Stimulated activated CD4-positive, alpha-beta T cell treated with anti-CD3 and anti-CD28 coated beads, Interleukin-15, amount 100 ng/mL, for 48 hours (primary cell): ENCODE results near the gene DRP2.
"Not testable (repeated sequence)": the region's sequence is repeated elsewhere in the genome, so short reads cannot be mapped to it uniquely, and the experiment has no call there.

Experiments
- DNase-seq, 2 donors: peaks; one replicate each; pipeline ENCODE4 v3.0.0-alpha.2; 2020; ENCODE audit warnings: low read depth in 2 of 2

Gene DRP2

DNA sequence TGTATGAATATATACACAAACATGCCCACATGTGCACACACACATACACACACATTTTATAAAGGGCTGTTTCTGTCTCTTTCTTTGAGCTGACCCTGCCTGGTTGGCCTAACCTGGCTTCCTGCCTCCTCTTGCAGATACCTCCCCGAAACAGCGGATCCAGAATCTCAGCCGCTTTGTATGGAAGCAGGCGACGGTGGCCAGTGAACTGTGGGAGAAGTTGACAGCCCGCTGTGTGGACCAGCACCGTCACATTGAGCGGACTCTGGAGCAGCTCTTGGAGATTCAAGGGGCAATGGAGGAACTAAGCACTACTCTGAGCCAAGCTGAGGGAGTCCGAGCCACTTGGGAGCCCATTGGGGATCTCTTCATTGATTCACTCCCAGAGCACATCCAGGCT is 21.9 kb downstream of the DRP2 start:
- DNase-seq = no peak

DNA sequence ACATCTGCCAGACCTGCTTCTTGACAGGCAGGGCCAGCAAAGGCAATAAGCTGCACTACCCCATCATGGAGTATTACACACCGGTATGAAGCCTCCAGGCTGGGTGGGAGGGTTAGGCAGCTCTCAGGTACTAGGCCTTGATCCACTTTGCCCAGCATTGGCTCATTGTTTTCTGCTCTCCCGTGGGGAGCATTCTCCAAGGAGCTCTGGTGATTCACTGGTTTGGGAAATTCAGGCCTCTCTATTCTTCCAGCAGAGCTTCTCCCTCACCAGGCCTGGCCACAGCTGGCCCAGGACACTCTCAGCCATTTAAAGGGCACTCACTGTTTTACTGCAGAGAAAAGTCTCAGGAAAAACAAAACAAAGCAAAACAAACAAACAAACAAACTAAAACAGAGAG is 33.0 kb downstream of the DRP2 start:
- no peak for DNase-seq

DNA sequence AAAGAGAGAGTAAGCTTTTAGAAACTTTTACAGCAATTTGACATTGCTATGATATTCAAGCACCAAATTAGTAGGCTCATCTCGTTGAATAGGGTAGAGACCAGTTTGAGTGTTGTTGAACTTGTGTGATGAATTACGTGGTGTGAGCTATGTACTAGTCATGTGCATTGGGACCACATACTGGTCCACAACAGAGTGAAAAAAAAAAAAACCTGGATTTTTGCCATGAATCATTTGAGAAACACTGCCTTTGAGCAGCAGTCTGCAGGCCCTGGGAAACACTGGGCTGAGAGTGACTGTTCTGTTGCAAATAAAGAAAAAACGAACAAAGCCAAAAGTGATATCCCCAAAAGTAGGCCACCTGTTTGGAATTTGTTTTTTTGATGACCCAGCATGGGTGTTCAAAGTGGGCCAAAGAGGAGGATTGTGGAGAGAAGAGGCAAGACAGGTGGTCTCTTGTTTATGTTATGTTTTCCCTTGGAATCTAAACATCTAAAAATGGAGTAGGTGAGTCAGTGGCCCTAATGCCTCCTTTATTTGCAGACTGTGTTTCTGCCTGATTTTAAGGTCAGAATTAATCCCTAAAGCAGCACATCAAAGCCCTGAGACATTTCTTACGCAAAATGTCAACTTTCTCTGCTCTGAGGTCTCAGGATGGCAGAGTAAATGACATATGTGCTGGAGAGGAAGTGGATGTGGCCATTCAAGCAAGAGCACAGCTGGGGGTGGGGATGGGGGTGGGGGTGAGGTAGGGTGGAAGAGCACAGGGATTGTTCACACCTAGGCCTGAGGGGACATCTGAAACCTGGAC is 38.1 kb downstream of the DRP2 start:
- DNase-seq = no peak

DNA sequence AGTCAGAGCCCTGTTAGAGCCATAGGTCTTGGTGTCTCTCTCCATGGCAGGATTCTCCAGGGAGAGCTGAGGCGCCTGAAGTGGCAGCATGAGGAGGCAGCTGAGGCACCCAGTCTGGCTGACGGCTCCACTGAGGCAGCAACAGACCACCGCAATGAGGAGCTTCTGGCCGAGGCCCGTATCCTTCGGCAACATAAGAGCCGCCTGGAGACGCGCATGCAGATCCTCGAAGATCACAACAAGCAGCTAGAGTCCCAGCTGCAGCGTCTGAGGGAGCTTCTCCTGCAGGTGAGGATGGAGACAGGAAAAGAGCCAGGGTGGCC is 38.6 kb downstream of the DRP2 start:
- no peak for DNase-seq

DNA sequence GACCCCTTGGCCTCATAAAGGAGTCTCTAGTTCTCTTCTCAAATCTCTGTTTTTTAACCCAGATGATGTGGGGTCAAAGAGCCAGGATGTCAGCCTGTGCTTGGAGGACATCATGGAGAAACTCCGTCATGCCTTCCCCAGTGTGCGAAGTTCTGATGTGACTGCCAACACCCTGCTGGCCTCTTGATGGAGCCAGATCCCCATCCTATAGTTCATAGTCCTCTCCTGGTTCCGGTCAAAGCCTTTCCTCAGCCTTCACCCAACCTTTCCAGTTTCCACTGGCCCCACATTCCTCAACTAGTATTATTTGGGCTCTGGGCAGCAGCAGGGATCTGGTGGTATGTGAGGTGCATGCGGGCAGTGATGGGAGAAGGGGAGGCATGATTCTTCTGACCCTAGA is 40.8 kb downstream of the DRP2 start:
- DNase-seq = no peak

DNA sequence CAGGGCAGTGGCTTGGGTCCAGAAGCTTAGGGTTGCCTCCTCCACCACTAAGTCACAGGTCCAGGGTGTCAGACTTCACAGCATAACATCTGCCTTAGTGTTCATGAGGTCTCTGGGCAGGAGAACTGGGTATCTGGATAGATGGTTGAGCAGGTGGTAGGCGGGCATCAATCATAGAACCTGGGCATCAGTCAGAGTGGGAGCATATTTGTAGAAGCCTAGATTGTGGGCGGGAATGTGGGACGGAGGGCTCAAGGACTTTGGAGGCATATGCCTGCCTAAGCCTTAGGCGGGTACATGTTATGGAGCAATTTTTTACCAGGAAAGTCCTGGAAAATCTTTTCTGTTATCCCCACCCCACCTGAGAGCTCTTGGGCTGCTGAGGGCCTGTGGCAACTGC is 43.0 kb downstream of the DRP2 start:
- no peak for DNase-seq

DNA sequence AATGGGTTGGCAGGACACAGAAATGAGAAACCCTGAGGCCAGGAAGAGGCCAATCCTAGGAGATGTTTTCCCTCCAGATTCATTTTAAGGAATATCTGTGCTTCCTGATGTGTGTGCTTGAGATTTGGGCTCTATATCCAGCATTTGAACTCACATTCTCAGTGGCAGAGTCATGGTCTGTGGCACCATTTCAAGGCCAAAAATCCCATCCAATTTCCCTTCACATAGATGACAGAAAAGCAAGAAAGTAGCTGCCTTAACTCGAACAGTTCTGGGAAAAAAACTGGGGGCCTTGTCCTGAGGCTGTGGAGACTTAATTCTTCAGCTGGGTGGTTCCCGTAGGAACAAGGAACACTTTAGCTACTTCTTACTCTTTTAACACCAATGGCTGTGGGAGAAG is 44.2 kb downstream of the DRP2 start:
- no peak for DNase-seq

DNA sequence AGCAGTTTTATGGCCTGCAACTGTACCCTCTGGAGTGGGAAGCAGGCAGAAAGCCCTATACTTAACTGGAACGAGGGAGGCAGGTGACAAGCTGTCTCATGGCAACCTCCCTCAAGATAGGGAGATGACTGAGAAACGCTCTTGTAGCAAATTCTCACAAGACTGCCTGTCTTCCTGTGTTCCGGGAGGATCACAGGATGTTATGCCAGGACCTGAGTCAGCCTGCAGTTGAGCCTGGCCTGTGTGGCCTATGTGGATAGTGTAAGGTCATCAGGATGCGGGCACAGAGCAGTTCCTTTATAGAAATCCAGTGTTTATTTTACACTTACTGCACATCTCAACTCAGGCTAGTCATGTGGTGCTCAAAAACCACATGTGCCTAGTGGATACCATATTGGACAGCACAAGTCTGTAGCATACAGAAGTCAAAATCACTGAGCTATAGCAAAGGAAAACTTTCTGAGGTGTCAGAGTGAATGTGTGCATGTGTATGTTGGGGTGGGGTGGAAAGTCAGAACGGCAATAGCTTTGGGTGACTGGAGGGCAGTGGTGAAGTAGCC is 46.4 kb downstream of the DRP2 start:
- no peak for DNase-seq

DNA sequence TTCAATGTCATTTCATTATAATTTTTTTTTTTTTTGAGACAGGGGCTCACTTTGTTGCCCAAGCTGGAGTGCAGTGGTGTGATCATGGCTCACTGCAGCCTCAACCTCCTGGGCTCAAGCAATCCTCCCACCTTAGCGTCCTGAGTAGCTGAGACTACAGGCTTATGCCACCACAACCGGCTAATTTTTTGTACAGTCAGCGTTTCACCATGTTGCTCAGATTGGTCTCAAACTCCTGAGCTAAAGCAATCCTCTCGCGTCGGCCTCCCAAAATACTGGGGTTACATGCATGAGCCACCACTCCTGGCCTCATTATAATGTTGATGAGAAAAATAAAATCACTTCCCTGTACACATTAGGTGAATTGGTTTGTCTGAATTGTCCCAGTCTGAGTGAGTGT is 54.6 kb downstream of the DRP2 start:
- no peak for DNase-seq

DNA sequence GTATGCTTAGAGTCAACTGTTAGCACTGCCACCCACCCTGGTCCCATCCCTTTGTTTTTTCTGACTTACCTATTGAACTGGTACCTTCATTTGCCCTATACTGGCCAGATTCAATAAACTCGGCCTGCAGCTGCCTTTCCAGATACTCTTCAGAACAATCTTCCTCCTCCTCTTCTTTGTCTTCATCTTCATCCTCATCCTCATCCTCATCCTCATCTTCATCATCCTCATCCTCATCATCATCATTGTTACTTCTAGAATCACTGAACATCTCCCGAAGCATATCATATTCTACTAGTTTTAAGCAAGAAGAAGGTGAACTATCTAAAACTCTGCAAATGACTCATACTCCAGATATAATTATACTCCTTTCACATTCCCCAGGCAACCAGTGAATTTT is 56.7 kb downstream of the DRP2 start:
- no peak for DNase-seq

DNA sequence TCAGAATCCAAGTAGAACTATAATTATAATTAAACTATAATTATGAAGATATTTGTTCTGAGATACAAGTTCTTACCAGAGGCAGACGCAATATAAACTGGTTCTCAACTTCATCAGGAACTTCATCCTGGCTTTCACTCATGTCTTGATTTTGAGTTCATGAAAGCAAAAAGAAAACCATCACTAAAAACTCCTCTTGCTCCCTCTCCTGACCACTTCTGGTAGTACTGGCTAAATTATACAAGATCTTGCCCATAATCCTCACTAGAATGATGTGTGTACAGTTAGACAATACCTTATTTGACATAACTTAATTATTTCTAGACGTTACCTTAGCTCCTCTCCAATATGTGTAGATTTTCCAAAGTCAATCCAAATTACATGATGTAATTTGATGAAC is 67.8 kb downstream of the DRP2 start:
- DNase-seq = no peak

DNA sequence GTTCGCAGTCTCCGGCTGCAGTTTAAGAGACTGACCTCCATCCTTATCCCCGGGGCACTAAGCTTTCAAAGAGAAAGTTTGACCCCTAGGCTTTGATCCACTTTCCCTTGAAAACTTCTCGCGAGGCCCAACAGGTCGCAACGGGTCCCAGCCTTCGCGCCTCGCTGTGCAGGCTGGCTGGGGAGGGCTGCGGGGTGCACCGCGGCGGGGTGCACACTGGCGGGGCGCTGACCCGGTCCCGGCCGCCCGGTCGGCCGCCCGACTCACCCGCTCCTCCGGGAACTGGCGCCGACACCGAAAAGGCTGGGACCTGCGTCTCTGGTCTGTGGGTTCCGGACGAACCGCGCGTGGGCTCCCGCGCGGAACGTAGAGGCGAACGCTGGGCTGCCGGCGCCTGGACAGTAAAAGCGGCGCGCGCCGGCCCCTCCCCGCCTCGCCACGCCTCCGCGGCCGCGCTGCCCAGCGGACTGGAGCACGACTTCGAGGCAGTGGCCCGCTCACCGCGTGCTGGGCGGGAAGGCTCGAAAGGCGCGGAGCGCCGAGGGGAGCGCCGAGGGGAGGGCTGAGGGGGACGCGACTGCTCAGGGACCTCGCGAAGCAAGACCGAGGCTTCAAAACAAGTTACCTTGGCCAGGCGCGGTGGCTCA is 71.5 kb downstream of the DRP2 start, which contains the start of gene TAF7L:
TSS of gene TAF7L (minus strand) at position 378 of the 647 bp plus-strand sequence. CDS start 3,791 bp downstream, outside the sequence.
- no peak for DNase-seq

DNA sequence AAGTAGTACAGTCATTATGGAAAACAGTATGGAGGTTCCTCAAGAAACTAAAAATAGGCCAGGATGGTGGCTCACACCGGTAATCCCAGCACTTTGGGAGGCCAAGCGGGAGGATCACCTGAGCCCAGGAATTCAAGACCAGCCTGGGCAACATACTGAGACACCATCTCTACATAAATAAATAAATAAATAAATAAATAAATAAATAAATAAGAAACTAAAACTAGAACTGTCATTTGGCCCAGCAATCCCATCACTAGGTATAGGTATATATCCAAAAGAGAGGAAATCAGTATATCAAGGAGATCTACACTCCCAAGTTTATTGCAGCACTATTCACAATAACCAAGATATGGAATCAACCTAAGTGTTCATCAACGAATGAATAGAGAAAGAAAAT is 76.0 kb downstream of the DRP2 start:
- DNase-seq = not testable (repeated sequence)

DNA sequence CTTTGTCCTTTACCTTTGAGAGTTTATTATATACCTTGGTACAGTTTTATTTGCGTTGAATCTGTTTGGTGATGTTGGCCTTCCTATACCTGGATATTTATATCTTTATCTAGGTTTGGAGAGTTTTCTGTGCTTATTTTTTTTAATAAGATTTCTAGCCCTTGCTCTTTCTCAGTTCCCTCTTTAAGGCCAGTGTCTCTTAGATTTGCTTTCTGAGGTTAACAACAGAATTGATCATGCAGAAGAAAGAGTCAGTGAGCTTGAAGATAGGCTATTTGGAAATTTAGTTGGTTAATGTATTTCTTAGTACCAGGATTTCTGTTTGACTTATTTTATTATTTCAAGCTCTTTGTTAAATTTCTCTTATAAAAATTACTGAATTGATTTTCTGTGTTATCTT is 84.2 kb downstream of the DRP2 start:
- DNase-seq = no peak
